ENCODE data around the gene GIPR. TPM values are rescaled to one million over a fixed set of nuclear protein-coding genes. Genes with fewer than 3 reads are reported as not detected.

Gene GIPR
- total RNA-seq, 1 donor from 2014 or later = 4.8 TPM

- H3K4me1 ChIP-seq = no peaks in the 10 kb centered on the region
- H3K27me3 ChIP-seq = no peaks in the 10 kb centered on the region
- ATAC-seq (no peak), DNase-seq (no peak)
- intact Hi-C loops (cut with DNase I) = no loop called here
- no peak overlapping the region for H3K4me3 ChIP-seq
- H3K9me3 ChIP-seq = no peaks in the 10 kb centered on the region
- H3K36me3 ChIP-seq = peaks cover 8% of the 10 kb centered on the region
- H3K27ac ChIP-seq = no peak overlapping the region
- no peak for TF ChIP-seq CTCF (IDR thresholded peaks at IDR 0.05)
Observed at GRCh38 chr19:45705115-45705514, 37.1 kb downstream of the GIPR start.

GRCh38 chr19:45705710-45706415 lies 37.8 kb downstream of the GIPR start:
- H3K4me3 ChIP-seq = no peak overlapping the region
- no peaks in the 10 kb centered on the region for H3K27me3 ChIP-seq
- intact Hi-C loops (cut with DNase I) = no loop called here
- ATAC-seq (no peak), DNase-seq (no peak)
- no peak overlapping the region for H3K27ac ChIP-seq
- H3K9me3 ChIP-seq = no peaks in the 10 kb centered on the region
- peaks cover 8% of the 10 kb centered on the region for H3K36me3 ChIP-seq
- no peak for TF ChIP-seq CTCF (IDR thresholded peaks at IDR 0.05)
- no peaks in the 10 kb centered on the region for H3K4me1 ChIP-seq

GRCh38 chr19:45710356-45711130 lies 42.5 kb downstream of the GIPR start:
- Histone ChIP-seq H3K36me3 (peaks cover 17% of the 10 kb centered on the region), H3K4me1 (no peaks in the 10 kb centered on the region), H3K9me3 (no peaks in the 10 kb centered on the region), H3K27ac (no peak overlapping the region), H3K4me3 (no peak overlapping the region), H3K27me3 (no peaks in the 10 kb centered on the region)
- TF ChIP-seq CTCF (IDR thresholded peaks at IDR 0.05) = no peak
- ATAC-seq = no peak
- intact Hi-C loops (cut with DNase I) = no loop called here
- DNase-seq = no peak

- no peak for TF ChIP-seq CTCF (IDR thresholded peaks at IDR 0.05)
- no peak overlapping the region for H3K4me3 ChIP-seq
- H3K9me3 ChIP-seq = no peaks in the 10 kb centered on the region
- intact Hi-C loops (cut with DNase I) = no loop called here
- H3K27ac ChIP-seq = no peak overlapping the region
- peaks cover 8% of the 10 kb centered on the region for H3K4me1 ChIP-seq
- no peak for ATAC-seq
- no peaks in the 10 kb centered on the region for H3K27me3 ChIP-seq
- H3K36me3 ChIP-seq = peaks cover 17% of the 10 kb centered on the region
- DNase-seq = no peak
Observed at GRCh38 chr19:45711851-45712698, 44.1 kb downstream of the GIPR start.

GRCh38 chr19:45712699-45713067 lies 44.7 kb downstream of the GIPR start:
- ATAC-seq (no peak), DNase-seq (no peak)
- intact Hi-C loops (cut with DNase I) = no loop called here
- Histone ChIP-seq H3K9me3 (no peaks in the 10 kb centered on the region), H3K27me3 (no peaks in the 10 kb centered on the region), H3K27ac (no peak overlapping the region), H3K36me3 (peaks cover 17% of the 10 kb centered on the region), H3K4me3 (no peak overlapping the region), H3K4me1 (peaks cover 8% of the 10 kb centered on the region)
- no peak for TF ChIP-seq CTCF (IDR thresholded peaks at IDR 0.05)
